MM.1S (cell line): ENCODE data around the gene PPP3R2.
A peak's percentile ranks its signal among the peaks of the same experiment; 100 is the strongest.

Experiments used
- DNase-seq: peaks from one replicate; pipeline ENCODE4 v3.0.0-alpha.2; 2015
- H2AFZ ChIP-seq: fragments of 300-600 bp; sonication (generic); 2 replicates; pipeline ENCODE4 v1.6.0; 2016; ENCODE audit warnings: antibody characterized with exemption, low read length
- H3F3A ChIP-seq: fragments of 300-600 bp; sonication (generic); 2 replicates; pipeline ENCODE4 v1.6.1; 2016; ENCODE audit warnings: mild to moderate bottlenecking, antibody characterized with exemption, low read length, moderate library complexity, mixed read lengths; ENCODE audit not compliant: insufficient read depth
- H3K27ac ChIP-seq: fragments of 300-600 bp; sonication (generic); 2 replicates; pipeline ENCODE4 v1.5.1; 2016; ENCODE audit warnings: mild to moderate bottlenecking, low read length
- H3K27me3 ChIP-seq: fragments of 300-600 bp; sonication (generic); replicated peaks from 2 replicates; pipeline ENCODE4 v1.6.0; 2016; ENCODE audit warnings: low read length; ENCODE audit not compliant: insufficient read depth
- H3K36me3 ChIP-seq: fragments of 300-600 bp; sonication (generic); replicated peaks from 2 replicates; pipeline ENCODE4 v1.6.1; 2016; ENCODE audit warnings: mild to moderate bottlenecking, low read length, mixed read lengths; ENCODE audit not compliant: insufficient read depth
- H3K4me1 ChIP-seq: fragments of 300-600 bp; sonication (generic); 2 replicates; pipeline ENCODE4 v1.6.1; 2016; ENCODE audit warnings: low read length, mixed read lengths
- H3K4me2 ChIP-seq: fragments of 300-600 bp; sonication (generic); 2 replicates; pipeline ENCODE4 v1.6.0; 2016; ENCODE audit warnings: low read depth, low read length
- H3K4me3 ChIP-seq: fragments of 300-600 bp; sonication (generic); 2 replicates; pipeline ENCODE4 v1.5.1; 2016; ENCODE audit warnings: low read length, mixed read lengths
- H3K79me2 ChIP-seq: fragments of 300-600 bp; sonication (generic); 2 replicates; pipeline ENCODE4 v1.6.1; 2016; ENCODE audit warnings: mixed run types, low read length, mixed read lengths
- H3K9ac ChIP-seq: fragments of 300-600 bp; sonication (generic); 2 replicates; pipeline ENCODE4 v1.6.1; 2016; ENCODE audit warnings: low read length, mixed read lengths
- H3K9me2 ChIP-seq: fragments of 300-600 bp; sonication (generic); replicated peaks from 2 replicates; pipeline ENCODE4 v1.6.1; 2016; ENCODE audit warnings: mild to moderate bottlenecking, low read length, mixed read lengths; ENCODE audit not compliant: insufficient read depth
- H3K9me3 ChIP-seq: fragments of 300-600 bp; sonication (generic); replicated peaks from 2 replicates; pipeline ENCODE4 v1.6.1; 2016; ENCODE audit warnings: mild to moderate bottlenecking, low read length, mixed read lengths; ENCODE audit not compliant: insufficient read depth
- H4K20me1 ChIP-seq: fragments of 300-600 bp; sonication (generic); 2 replicates; pipeline ENCODE4 v1.6.1; 2016; ENCODE audit warnings: mild to moderate bottlenecking, low read length, moderate library complexity, mixed read lengths; ENCODE audit not compliant: insufficient read depth
- CTCF ChIP-seq: fragments of 300-600 bp; sonication (generic); IDR thresholded peaks from 2 replicates; pipeline ENCODE4 v1.5.1; 2016; ENCODE audit warnings: antibody characterized with exemption, low read length, mixed read lengths
- EZH2 ChIP-seq: fragments of 300-600 bp; sonication (generic); optimal IDR thresholded peaks from 2 replicates; pipeline ENCODE3; 2017; ENCODE audit warnings: low read depth, mild to moderate bottlenecking, antibody characterized with exemption, low read length, mixed read lengths
- EZH2phosphoT487 ChIP-seq: fragments of 300-600 bp; sonication (generic); IDR thresholded peaks from 2 replicates; pipeline ENCODE4 v1.6.1; 2018; ENCODE audit warnings: antibody characterized with exemption, low read length

The PPP3R2 gene

GRCh38 chr9:101569741-101570501 is 24.8 kb downstream of the PPP3R2 start:
- no peak overlapping the region for H2AFZ ChIP-seq
- H3K27me3 ChIP-seq: no peaks in the 10 kb centered on the region
- TF ChIP-seq CTCF (no peak), EZH2 (no peak), EZH2phosphoT487 (no peak)
- H3K4me3 ChIP-seq: no peak overlapping the region
- no peak for DNase-seq
- H3K9me3 ChIP-seq: no peaks in the 10 kb centered on the region
- no peaks in the 10 kb centered on the region for H3K9me2 ChIP-seq
- H3K9ac ChIP-seq: no peak overlapping the region
- H4K20me1 ChIP-seq: no peaks in the 10 kb centered on the region
- no peaks in the 10 kb centered on the region for H3K4me1 ChIP-seq
- H3K4me2 ChIP-seq: no peak overlapping the region
- no peaks in the 10 kb centered on the region for H3K79me2 ChIP-seq
- H3K36me3 ChIP-seq: no peaks in the 10 kb centered on the region
- H3F3A ChIP-seq: no peaks in the 10 kb centered on the region
- no peak overlapping the region for H3K27ac ChIP-seq

GRCh38 chr9:101567725-101568350 is 26.9 kb downstream of the PPP3R2 start:
- Histone ChIP-seq H3K4me2 (no peak overlapping the region), H3F3A (no peaks in the 10 kb centered on the region), H3K9ac (no peak overlapping the region), H3K4me1 (no peaks in the 10 kb centered on the region), H4K20me1 (no peaks in the 10 kb centered on the region), H3K36me3 (no peaks in the 10 kb centered on the region), H2AFZ (no peak overlapping the region), H3K27ac (no peak overlapping the region), H3K9me2 (no peaks in the 10 kb centered on the region), H3K79me2 (no peaks in the 10 kb centered on the region), H3K27me3 (no peaks in the 10 kb centered on the region), H3K9me3 (no peaks in the 10 kb centered on the region), H3K4me3 (no peak overlapping the region)
- no peak for DNase-seq
- TF ChIP-seq EZH2phosphoT487 (no peak), EZH2 (no peak)

- Histone ChIP-seq H3K9me2 (no peaks in the 10 kb centered on the region), H3K9me3 (no peaks in the 10 kb centered on the region), H2AFZ (no peak overlapping the region), H3K4me3 (no peak overlapping the region), H3K79me2 (no peaks in the 10 kb centered on the region), H3K4me2 (no peak overlapping the region), H3K27me3 (no peaks in the 10 kb centered on the region), H3F3A (no peaks in the 10 kb centered on the region), H3K9ac (no peak overlapping the region), H3K36me3 (no peaks in the 10 kb centered on the region), H4K20me1 (no peaks in the 10 kb centered on the region), H3K4me1 (no peaks in the 10 kb centered on the region), H3K27ac (no peak overlapping the region)
- DNase-seq: peak; percentile 46
- TF ChIP-seq EZH2 (no peak), CTCF (peak; percentile 49), EZH2phosphoT487 (no peak)
Observed at GRCh38 chr9:101566904-101567724, 27.7 kb downstream of the PPP3R2 start.
